HepG2 (cell line): ENCODE results near the gene NEGR1.

Experiments used
- FOXM1 ChIP-seq: sonication (generic); formaldehyde crosslinking; IDR thresholded peaks from 2 replicates; pipeline ENCODE4 v1.5.0; 2020; ENCODE audit warnings: missing genetic modification reagents
- NFKB2 ChIP-seq: sonication (generic); formaldehyde crosslinking; IDR thresholded peaks from 2 replicates; pipeline ENCODE4 v1.4.0; 2020; ENCODE audit warnings: missing genetic modification reagents, borderline replicate concordance
- TCF7 ChIP-seq: sonication (generic); IDR thresholded peaks from 2 replicates; pipeline ENCODE4 v1.6.1; 2016; ENCODE audit warnings: antibody characterized with exemption, low read depth
- ZNF274 ChIP-seq: sonication (generic); formaldehyde crosslinking; IDR thresholded peaks from 2 replicates; pipeline ENCODE4 v1.5.1; 2020; ENCODE audit warnings: mild to moderate bottlenecking, missing genetic modification reagents
- ZNF550 ChIP-seq: sonication (generic); formaldehyde crosslinking; IDR thresholded peaks from 2 replicates; pipeline ENCODE4 v1.4.0; 2020; ENCODE audit warnings: mild to moderate bottlenecking, missing genetic modification reagents, borderline replicate concordance
- TF ChIP-seq, protein P1 (sequence below): sonication (generic); formaldehyde crosslinking; IDR thresholded peaks from 2 replicates; pipeline ENCODE4 v1.4.0; 2020; ENCODE audit warnings: mild to moderate bottlenecking, missing genetic modification reagents

DNA sequence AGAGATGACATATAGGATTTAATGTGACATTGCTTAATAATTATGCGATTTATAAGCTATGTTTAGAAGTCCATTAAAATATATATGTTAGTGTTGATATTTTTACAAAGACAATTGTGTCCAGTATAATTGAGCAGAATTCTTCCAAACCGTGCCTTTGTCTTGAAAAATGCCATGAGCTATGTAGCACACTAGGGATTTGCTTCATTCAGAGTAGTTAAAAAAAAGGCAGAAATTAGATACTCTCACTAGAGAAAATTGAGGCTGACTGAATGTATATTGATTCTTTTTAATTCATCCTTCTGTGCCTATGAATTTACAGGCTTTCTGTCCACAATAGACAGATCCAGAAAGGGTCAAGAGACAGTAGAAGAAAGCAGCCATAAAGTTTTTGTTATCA lies 429.0 kb downstream of the NEGR1 start:
- no peak for TF ChIP-seq ZNF550 (CRISPR knock-in tag)
- TF ChIP-seq, protein P1, sequence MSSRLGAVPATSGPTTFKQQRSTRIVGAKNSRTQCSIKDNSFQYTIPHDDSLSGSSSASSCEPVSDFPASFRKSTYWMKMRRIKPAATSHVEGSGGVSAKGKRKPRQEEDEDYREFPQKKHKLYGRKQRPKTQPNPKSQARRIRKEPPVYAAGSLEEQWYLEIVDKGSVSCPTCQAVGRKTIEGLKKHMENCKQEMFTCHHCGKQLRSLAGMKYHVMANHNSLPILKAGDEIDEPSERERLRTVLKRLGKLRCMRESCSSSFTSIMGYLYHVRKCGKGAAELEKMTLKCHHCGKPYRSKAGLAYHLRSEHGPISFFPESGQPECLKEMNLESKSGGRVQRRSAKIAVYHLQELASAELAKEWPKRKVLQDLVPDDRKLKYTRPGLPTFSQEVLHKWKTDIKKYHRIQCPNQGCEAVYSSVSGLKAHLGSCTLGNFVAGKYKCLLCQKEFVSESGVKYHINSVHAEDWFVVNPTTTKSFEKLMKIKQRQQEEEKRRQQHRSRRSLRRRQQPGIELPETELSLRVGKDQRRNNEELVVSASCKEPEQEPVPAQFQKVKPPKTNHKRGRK (CRISPR knock-in tag), result no peak
- no peak for TF ChIP-seq NFKB2 (CRISPR knock-in tag)
- no peak for TF ChIP-seq TCF7
- TF ChIP-seq FOXM1 (CRISPR knock-in tag), result no peak
- no peak for TF ChIP-seq ZNF274 (CRISPR knock-in tag)
